GM12878 (cell line): ENCODE results near the gene BRD2. TPM values are rescaled to one million over a fixed set of nuclear protein-coding genes. Genes with fewer than 3 reads are reported as not detected.

Experiments
- ASH2L ChIP-seq: fragments of 300-600, 200-600 bp; sonication (generic); IDR thresholded peaks from 2 replicates; pipeline ENCODE4 v1.6.1; 2017; ENCODE audit warnings: low read depth, mild to moderate bottlenecking, borderline replicate concordance
- BCL11A ChIP-seq: IDR thresholded peaks from 2 replicates; pipeline ENCODE4 v1.6.1; 2011; ENCODE audit warnings: low read depth, low read length
- BMI1 ChIP-seq: fragments of 450-650 bp; IDR thresholded peaks from 2 replicates; pipeline ENCODE4 v1.6.1; 2016; ENCODE audit warnings: mild to moderate bottlenecking, moderate library complexity, borderline replicate concordance
- CHD2 ChIP-seq: IDR thresholded peaks from 2 replicates; pipeline ENCODE4 v1.6.1; 2011; ENCODE audit warnings: low read depth, low read length, improper control_type of control experiment, borderline replicate concordance
- DPF2 ChIP-seq: fragments of 450-650 bp; IDR thresholded peaks from 2 replicates; pipeline ENCODE4 v1.6.1; 2017; ENCODE audit warnings: mild to moderate bottlenecking
- EP300 ChIP-seq, 2 experiments: fragments of 150-350 bp in 1 of 2; IDR thresholded peaks; 2 replicates each; pipeline ENCODE4 v1.6.1; 2011 to 2012; ENCODE audit warnings: low read depth in 2 of 2, low read length in 2 of 2, borderline replicate concordance in 1 of 2, improper control_type of control experiment in 1 of 2, inconsistent platforms in 1 of 2; ENCODE audit not compliant: control insufficient read depth in 1 of 2
- FOS ChIP-seq: IDR thresholded peaks from 3 replicates; pipeline ENCODE4 v1.6.1; 2011; ENCODE audit warnings: borderline replicate concordance; ENCODE audit not compliant: insufficient read length; ENCODE audit errors: extremely low read depth
- JUND ChIP-seq: IDR thresholded peaks from 2 replicates; pipeline ENCODE4 v1.6.1; 2012; ENCODE audit warnings: low read depth, mild to moderate bottlenecking, low read length, improper control_type of control experiment, moderate library complexity
- KDM1A ChIP-seq: fragments of 200-600 bp; sonication (generic); IDR thresholded peaks from 2 replicates; pipeline ENCODE4 v1.6.1; 2016; ENCODE audit warnings: borderline replicate concordance
- MTA2 ChIP-seq: fragments of 450-650 bp; IDR thresholded peaks from 2 replicates; pipeline ENCODE4 v1.6.1; 2016; ENCODE audit warnings: low read depth, mild to moderate bottlenecking, moderate library complexity
- MTA3 ChIP-seq: IDR thresholded peaks from 2 replicates; pipeline ENCODE4 v1.6.1; 2012; ENCODE audit warnings: low read length, inconsistent platforms, borderline replicate concordance
- RAD21 ChIP-seq: IDR thresholded peaks from 2 replicates; pipeline ENCODE4 v1.6.1; 2011; ENCODE audit warnings: mild to moderate bottlenecking, low read depth, low read length, moderate library complexity; ENCODE audit not compliant: insufficient read depth
- SMARCA5 ChIP-seq: fragments of 450-650 bp; IDR thresholded peaks from 2 replicates; pipeline ENCODE4 v1.6.1; 2017; ENCODE audit warnings: mild to moderate bottlenecking
- SPI1 ChIP-seq: IDR thresholded peaks from 2 replicates; pipeline ENCODE4 v1.6.1; 2011; ENCODE audit warnings: low read depth, mild to moderate bottlenecking, low read length, moderate library complexity, borderline replicate concordance; ENCODE audit not compliant: insufficient read depth
- SREBF1 ChIP-seq: IDR thresholded peaks from 2 replicates; pipeline ENCODE4 v1.6.1; 2012; ENCODE audit warnings: mild to moderate bottlenecking, low read length
- TCF7 ChIP-seq: IDR thresholded peaks from 2 replicates; pipeline ENCODE4 v1.6.1; 2014; ENCODE audit warnings: antibody characterized with exemption, borderline replicate concordance
- ZBTB4 ChIP-seq: fragments of 450-650 bp; formaldehyde crosslinking; IDR thresholded peaks from 2 replicates; pipeline ENCODE4 v1.4.0; 2022; ENCODE audit warnings: mild to moderate bottlenecking, moderate library complexity
- ZNF622 ChIP-seq: fragments of 450-650 bp; IDR thresholded peaks from 2 replicates; pipeline ENCODE4 v1.6.1; 2017; ENCODE audit warnings: mild to moderate bottlenecking, inconsistent platforms
- polyA plus RNA-seq, 11 experiments: library from polyadenylated mRNA; depleted of rRNA in 4 of 11; unstranded in 6 of 11; stranded (reverse) in 5 of 11; fragments of >200 nt; fragmentation: Nextera tagmentation in 4 of 11; fragmentation: Illumina TruSeq in 1 of 11; extraction: Ambion mirVana in 4 of 11; extraction: Trizol in 1 of 11; gene quantifications; 1 replicate in 1 of 11; 2 replicates in 10 of 11; pipeline versions ENCODE4 v1.2.1 to v1.2.3, GENCODE V29; 2011 to 2016; ENCODE audit warnings: inconsistent platforms in 2 of 11, missing spikeins in 2 of 11, low read depth in 1 of 11
- total RNA-seq, 4 experiments: library from RNA; depleted of rRNA in 3 of 4; stranded (reverse); fragments of >200 nt in 3 of 4; fragmentation: Illumina TruSeq in 1 of 4; extraction: Trizol in 1 of 4; gene quantifications; 2 replicates each; pipeline versions ENCODE4 v1.2.1 to v1.2.3, GENCODE V29; 2013 to 2021
- TF ChIP-seq, protein P1 (sequence below): IDR thresholded peaks from 2 replicates; pipeline ENCODE4 v1.6.1; 2011; ENCODE audit warnings: mild to moderate bottlenecking, low read depth, low read length, moderate library complexity; ENCODE audit not compliant: insufficient replicate concordance
- TF ChIP-seq, protein P2 (sequence below): fragments of 450-650 bp; IDR thresholded peaks from 2 replicates; pipeline ENCODE4 v1.6.1; 2018; ENCODE audit warnings: mild to moderate bottlenecking, low read depth, moderate library complexity; ENCODE audit not compliant: partially characterized antibody
- TF ChIP-seq, protein P3 (sequence below): fragments of 150-350 bp; IDR thresholded peaks from 2 replicates; pipeline ENCODE4 v1.6.1; 2014; ENCODE audit warnings: mild to moderate bottlenecking, low read depth, low read length

BRD2 gene
- total and polyA plus RNA-seq, 10 of the 15 experiments (the other 5 are each of a cell fraction or from before 2014, with no cell fraction given) = 32.2 to 239 (median 139) TPM

DNA sequence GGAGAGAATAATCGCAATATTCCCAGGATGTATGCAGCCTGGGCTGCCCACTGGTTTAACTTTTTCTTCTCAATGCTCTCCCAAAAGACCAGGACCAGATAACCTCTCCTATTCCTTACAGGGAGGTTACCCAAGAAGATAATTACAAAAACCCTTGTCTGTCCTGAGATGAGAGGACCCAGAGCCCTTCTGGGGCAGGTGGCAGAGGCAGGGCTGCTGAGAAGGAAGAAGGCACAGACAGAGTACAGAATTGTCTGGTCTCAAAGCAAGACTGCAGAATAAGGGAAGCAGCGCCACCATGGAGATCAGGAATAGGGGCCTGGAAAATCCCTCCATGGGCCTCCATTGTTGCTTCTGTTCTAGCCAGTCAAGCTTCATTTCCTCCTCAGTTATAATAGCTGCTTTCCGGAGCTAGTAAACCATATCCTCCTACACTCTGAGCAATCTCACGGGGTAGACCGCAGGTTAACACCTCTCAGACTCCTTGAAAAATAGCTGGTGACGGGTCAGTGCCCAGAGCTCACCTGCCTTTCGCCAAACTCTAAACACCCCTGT lies 27.1 kb upstream of the BRD2 start (continued):
- TF ChIP-seq FOS (no peak), BMI1 (peak; percentile 69), TCF7 (peak; percentile 52; the same call in 1 of the 2 replicates), ASH2L (0 out of 2 replicates have a peak, but pooled peaks have one; percentile 66), SREBF1 (peak; percentile 66), MTA2 (peak; percentile 96), CHD2 (peak; percentile 81; the same call in 1 of the 2 replicates), ZNF622 (no peak), MTA3 (peak; percentile 90; the same call in 1 of the 2 replicates), DPF2 (peak; percentile 98), ZBTB4 (CRISPR knock-in tag) (no peak), BCL11A (peak; percentile 98), KDM1A (no peak), EP300 (IDR thresholded peaks at IDR 0.05; ENCODE audit: borderline replicate concordance in 1 of 2, control insufficient read depth in 1 of 2, low read depth in 2 of 2, low read length in 2 of 2) (peak; percentile 92 to 99), SPI1 (peak; percentile 59), SMARCA5 (peak; percentile 91), JUND (no peak), RAD21 (no peak; the same call in 1 of the 2 replicates)
- TF ChIP-seq, protein P1, sequence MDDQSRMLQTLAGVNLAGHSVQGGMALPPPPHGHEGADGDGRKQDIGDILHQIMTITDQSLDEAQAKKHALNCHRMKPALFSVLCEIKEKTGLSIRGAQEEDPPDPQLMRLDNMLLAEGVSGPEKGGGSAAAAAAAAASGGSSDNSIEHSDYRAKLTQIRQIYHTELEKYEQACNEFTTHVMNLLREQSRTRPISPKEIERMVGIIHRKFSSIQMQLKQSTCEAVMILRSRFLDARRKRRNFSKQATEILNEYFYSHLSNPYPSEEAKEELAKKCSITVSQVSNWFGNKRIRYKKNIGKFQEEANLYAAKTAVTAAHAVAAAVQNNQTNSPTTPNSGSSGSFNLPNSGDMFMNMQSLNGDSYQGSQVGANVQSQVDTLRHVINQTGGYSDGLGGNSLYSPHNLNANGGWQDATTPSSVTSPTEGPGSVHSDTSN = peak; percentile 79
- TF ChIP-seq, protein P2, sequence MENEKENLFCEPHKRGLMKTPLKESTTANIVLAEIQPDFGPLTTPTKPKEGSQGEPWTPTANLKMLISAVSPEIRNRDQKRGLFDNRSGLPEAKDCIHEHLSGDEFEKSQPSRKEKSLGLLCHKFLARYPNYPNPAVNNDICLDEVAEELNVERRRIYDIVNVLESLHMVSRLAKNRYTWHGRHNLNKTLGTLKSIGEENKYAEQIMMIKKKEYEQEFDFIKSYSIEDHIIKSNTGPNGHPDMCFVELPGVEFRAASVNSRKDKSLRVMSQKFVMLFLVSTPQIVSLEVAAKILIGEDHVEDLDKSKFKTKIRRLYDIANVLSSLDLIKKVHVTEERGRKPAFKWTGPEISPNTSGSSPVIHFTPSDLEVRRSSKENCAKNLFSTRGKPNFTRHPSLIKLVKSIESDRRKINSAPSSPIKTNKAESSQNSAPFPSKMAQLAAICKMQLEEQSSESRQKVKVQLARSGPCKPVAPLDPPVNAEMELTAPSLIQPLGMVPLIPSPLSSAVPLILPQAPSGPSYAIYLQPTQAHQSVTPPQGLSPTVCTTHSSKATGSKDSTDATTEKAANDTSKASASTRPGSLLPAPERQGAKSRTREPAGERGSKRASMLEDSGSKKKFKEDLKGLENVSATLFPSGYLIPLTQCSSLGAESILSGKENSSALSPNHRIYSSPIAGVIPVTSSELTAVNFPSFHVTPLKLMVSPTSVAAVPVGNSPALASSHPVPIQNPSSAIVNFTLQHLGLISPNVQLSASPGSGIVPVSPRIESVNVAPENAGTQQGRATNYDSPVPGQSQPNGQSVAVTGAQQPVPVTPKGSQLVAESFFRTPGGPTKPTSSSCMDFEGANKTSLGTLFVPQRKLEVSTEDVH = peak; percentile 52
- TF ChIP-seq, protein P3, sequence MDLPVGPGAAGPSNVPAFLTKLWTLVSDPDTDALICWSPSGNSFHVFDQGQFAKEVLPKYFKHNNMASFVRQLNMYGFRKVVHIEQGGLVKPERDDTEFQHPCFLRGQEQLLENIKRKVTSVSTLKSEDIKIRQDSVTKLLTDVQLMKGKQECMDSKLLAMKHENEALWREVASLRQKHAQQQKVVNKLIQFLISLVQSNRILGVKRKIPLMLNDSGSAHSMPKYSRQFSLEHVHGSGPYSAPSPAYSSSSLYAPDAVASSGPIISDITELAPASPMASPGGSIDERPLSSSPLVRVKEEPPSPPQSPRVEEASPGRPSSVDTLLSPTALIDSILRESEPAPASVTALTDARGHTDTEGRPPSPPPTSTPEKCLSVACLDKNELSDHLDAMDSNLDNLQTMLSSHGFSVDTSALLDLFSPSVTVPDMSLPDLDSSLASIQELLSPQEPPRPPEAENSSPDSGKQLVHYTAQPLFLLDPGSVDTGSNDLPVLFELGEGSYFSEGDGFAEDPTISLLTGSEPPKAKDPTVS = no peak
